Naive B cell (primary cell): ENCODE measurements around the gene MFAP2. TPM values are rescaled to one million over a fixed set of nuclear protein-coding genes. Genes with fewer than 3 reads are reported as not detected.

Experiments used
- ATAC-seq, 2 donors: fragments of 150-1000 bp; cut with Tn5 transposase; 2 replicates each; pipeline ENCODE4 v1.10.0; 2021; ENCODE audit warnings: low read depth in 2 of 2, mild to moderate bottlenecking in 2 of 2, moderate library complexity in 2 of 2
- DNase-seq: peaks from one replicate; pipeline ENCODE4 v3.0.0; 2022
- H3K27ac Mint-ChIP-seq, 6 donors: one replicate each; pipeline ENCODE4 v1.8.0; 2020 to 2022; ENCODE audit warnings: mild to moderate bottlenecking in 6 of 6, mixed read lengths in 6 of 6, moderate library complexity in 5 of 6, inconsistent platforms in 2 of 6
- H3K27me3 Mint-ChIP-seq, 3 donors: one replicate each; pipeline ENCODE4 v1.8.0; 2021 to 2022; ENCODE audit warnings: mixed read lengths in 3 of 3, mild to moderate bottlenecking in 1 of 3
- H3K36me3 Mint-ChIP-seq, 2 donors: one replicate each; pipeline ENCODE4 v1.8.0; 2020 to 2022; ENCODE audit warnings: mixed read lengths in 2 of 2, inconsistent platforms in 1 of 2, mild to moderate bottlenecking in 1 of 2
- H3K4me1 Mint-ChIP-seq, 3 donors: one replicate each; pipeline ENCODE4 v1.8.0; 2020 to 2022; ENCODE audit warnings: mixed read lengths in 3 of 3, inconsistent platforms in 1 of 3, mild to moderate bottlenecking in 1 of 3, moderate library complexity in 1 of 3
- H3K4me3 Mint-ChIP-seq, 8 donors: one replicate each; pipeline ENCODE4 v1.8.0; 2020 to 2022; ENCODE audit warnings: mild to moderate bottlenecking in 8 of 8, mixed read lengths in 8 of 8, moderate library complexity in 8 of 8, inconsistent platforms in 2 of 8
- H3K9me3 Mint-ChIP-seq, 7 donors: one replicate each; pipeline ENCODE4 v1.8.0; 2020 to 2022; ENCODE audit warnings: mixed read lengths in 7 of 7, mild to moderate bottlenecking in 5 of 7, inconsistent platforms in 2 of 7, moderate library complexity in 1 of 7
- polyA plus RNA-seq, 6 donors: library from polyadenylated mRNA; unstranded; fragments of 300-500 nt; fragmentation: Illumina TruSeq; gene quantifications; one replicate each; pipeline ENCODE4 v1.2.3, GENCODE V29; 2021; ENCODE audit warnings: low read depth in 6 of 6

MFAP2 gene
- polyA plus RNA-seq, 6 donors from 2014 or later: not detected

DNA sequence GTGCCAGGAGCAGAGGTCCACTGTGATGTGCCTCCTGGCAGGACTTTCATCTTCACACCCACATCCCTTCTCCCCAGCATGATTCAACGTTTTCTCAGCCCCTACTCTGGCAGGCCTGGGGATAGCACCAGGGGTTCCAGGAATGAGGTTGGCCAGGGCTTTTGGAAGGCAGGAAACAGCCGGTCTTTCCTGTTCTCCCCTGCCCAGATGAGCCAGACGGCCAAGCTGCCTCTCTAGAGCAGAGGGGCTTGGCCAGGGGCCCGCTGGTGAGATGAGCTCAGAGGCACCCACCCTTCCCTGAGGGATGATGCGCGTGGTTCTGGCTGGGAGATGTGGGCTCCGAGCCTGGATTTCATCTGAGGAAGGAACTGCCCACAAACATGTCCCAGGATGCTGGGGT, 4.3 kb upstream of the MFAP2 start:
- peaks cover 0 to 3% (median 0%) of the 10 kb centered on the region in 7 donors for H3K9me3 Mint-ChIP-seq
- H3K4me3 Mint-ChIP-seq: no peak overlapping the region
- peaks cover 16 to 31% (median 30%) of the 10 kb centered on the region in 3 donors for H3K27me3 Mint-ChIP-seq
- ATAC-seq (no peak), DNase-seq (no peak)
- H3K4me1 Mint-ChIP-seq: peaks cover 12 to 16% (median 13%) of the 10 kb centered on the region in 3 donors
- H3K27ac Mint-ChIP-seq: no peak overlapping the region
- peaks cover 0 to 23% of the 10 kb centered on the region in 2 donors for H3K36me3 Mint-ChIP-seq

DNA sequence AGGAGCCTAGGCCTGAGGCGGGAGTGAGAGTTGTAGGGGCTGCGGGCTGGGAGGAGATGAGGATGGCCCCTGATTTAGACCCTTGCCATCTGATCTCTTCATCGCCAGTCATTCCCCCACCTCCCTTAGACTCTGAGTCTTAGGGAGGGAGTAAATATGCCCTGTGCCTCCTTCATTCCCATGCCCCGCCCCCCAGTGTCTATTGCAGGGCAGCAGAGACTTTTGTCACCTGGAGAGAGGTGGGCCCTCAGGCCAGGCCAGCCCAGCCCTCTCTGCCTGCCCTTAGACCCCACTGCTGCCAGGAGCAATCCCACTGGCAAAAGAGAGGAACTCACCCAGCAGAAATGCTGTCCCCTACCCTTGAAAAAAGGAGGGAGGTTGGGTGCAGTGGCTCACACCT, 3.2 kb upstream of the MFAP2 start:
- H3K4me1 Mint-ChIP-seq: peaks cover 12 to 20% (median 13%) of the 10 kb centered on the region in 3 donors
- peaks cover 0 to 3% (median 0%) of the 10 kb centered on the region in 7 donors for H3K9me3 Mint-ChIP-seq
- peak overlapping the region in 3 of 6 donors; percentile 9 to 91 (median 32) for H3K27ac Mint-ChIP-seq
- H3K36me3 Mint-ChIP-seq: peaks cover 0 to 17% of the 10 kb centered on the region in 2 donors
- ATAC-seq: no peak
- DNase-seq: no peak
- H3K27me3 Mint-ChIP-seq: peaks cover 16 to 35% (median 31%) of the 10 kb centered on the region in 3 donors
- no peak overlapping the region for H3K4me3 Mint-ChIP-seq

DNA sequence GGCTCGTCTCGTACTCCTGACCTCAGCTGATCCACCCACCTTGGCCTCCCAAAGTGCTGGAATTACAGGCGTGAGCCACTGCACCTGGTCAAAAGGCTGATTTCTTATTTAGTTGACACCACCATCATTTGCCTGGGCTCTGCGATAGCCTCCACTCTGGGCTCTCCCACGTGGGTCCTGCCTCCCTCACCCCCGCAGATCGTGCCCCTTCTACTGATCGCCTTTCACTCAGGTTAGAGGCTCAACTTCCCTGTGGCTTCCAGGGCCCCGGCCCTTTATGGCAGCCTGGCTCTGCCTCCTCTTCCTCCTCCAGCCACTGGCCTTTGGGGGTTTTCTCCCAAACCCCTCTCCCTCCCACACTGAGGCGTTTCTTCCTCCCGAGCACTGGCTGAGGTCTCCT, 2.5 kb upstream of the MFAP2 start:
- DNase-seq: no peak
- H3K27ac Mint-ChIP-seq: peak overlapping the region in 1 of 6 donors; percentile 90
- peaks cover 0 to 3% (median 0%) of the 10 kb centered on the region in 7 donors for H3K9me3 Mint-ChIP-seq
- H3K27me3 Mint-ChIP-seq: peaks cover 16 to 35% (median 31%) of the 10 kb centered on the region in 3 donors
- no peak for ATAC-seq
- H3K36me3 Mint-ChIP-seq: peaks cover 0 to 17% of the 10 kb centered on the region in 2 donors
- peaks cover 12 to 20% (median 13%) of the 10 kb centered on the region in 3 donors for H3K4me1 Mint-ChIP-seq
- peak overlapping the region in 1 of 8 donors; percentile 35 for H3K4me3 Mint-ChIP-seq

DNA sequence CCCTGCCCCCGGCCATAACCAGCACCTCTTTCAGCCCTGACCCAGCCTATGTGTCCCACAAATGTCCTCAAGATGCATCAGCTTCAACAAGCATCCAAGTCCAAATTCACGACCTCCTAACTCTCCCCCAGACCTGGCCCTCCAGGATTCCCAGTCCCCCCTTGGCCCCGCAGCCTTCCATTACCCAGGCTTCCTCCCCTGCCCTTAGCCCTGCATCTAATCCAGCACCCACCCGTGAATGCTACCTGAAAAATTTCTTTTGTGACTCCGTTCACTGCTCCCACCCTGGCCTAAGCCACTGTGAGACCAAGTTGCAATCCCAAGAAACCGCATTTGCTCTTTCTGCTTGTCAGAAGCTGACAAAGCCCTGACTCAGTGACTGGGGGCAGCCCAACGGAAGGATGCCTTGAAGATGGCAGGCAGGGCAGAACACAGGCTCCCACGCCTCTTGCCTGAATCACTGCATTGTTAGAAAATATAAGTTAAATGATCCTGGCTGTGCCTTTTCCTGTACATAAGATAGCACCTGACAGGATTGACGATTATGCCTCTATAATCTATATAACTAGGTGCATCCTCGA, 939 bp upstream of the MFAP2 start:
- DNase-seq (no peak), ATAC-seq (no peak)
- H3K36me3 Mint-ChIP-seq: peaks cover 0 to 17% of the 10 kb centered on the region in 2 donors
- H3K27me3 Mint-ChIP-seq: peaks cover 16 to 35% (median 31%) of the 10 kb centered on the region in 3 donors
- peak overlapping the region in 1 of 6 donors; percentile 93 for H3K27ac Mint-ChIP-seq
- H3K9me3 Mint-ChIP-seq: peaks cover 0 to 3% (median 0%) of the 10 kb centered on the region in 7 donors
- H3K4me1 Mint-ChIP-seq: peaks cover 12 to 20% (median 13%) of the 10 kb centered on the region in 3 donors
- peak overlapping the region in 7 of 8 donors; percentile 4 to 90 (median 72) for H3K4me3 Mint-ChIP-seq

DNA sequence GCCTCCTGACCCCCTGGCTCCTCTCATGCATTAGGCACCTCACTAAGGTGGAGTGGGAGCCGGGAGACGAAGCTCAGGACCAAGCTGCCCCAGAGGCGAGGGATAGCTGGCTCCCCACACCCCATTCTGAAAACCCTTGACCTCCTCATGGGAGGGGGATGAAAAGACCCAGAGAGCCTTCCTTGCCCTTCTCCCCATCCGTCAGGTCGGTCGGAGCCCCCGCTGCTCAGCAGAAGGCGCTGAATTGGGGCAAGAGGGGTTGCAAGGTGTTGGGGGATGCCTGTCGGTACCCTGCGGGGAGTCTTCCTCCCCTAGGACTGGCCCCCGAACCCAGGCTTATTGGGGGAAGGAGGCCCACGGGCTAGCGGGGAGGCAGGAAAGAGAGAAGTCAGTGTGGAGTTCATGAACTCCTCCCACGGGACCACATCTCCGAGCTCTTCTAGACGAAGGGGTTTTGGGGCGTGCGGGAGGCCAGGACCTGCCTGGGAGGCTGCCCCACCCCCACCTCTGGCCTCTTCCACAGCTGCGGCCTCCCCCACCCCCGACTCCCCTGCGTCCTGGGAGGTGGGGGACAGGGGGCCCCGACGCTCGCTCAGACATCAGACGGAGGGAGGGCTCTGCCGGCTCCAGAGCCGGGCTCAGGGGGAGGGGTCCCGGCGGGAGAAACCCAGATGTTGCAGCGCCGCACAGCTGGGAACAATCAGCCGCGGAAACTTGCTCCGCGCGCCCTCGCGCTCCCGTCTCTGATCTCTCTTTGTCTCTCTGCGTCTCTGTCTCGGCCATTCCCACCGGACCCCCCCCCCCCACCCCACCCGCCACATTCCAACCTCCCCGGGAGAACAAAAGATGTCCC, 719 bp downstream of the MFAP2 start:
- no peak for DNase-seq
- H3K4me3 Mint-ChIP-seq: peak overlapping the region in 7 of 8 donors; percentile 41 to 83 (median 63)
- peaks cover 0 to 11% of the 10 kb centered on the region in 2 donors for H3K36me3 Mint-ChIP-seq

DNA sequence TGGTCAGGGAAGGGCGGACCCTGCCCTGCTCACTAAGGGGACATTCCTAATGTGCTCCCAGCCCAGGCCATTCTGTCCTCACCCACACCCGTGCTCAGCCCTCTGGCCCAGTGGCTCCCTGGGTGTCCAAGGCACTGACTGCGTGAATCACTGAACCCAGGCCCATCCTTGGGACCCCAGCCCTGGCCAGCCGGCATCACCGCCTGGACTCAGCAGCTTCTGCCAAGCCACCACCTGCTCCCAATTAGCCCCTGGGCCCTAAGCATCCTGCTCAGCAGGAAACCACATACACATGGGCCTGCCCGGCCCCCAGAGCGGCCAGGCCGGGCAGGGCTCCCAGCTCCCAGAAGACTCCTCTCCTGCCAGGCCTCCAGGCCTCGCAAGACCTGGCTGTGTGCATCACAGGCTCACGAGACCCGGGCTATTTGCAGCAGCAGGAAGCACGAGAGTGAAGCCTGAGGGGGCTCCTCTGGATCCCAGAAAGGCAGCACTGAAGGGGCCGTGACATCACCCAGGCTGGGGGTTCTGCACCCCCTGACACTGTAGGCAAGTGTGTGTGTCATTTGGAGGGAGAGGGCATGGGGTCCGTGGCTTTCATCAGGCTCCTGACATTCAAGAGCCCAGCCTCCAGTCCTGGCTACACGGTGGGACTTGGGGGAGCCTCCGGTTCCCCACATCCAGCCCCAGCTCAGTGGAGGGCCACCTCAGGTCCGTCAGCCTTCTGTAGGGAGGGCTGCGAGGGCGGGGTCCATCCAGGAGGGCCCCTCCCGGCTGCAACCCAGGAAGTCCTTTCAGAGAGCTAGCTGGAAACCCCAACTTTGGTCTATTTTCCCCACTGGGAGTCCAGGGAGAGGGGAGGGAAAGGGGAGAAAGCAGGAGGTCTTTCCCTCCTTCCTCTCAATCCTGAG, 1.6 kb downstream of the MFAP2 start:
- peaks cover 0 to 11% of the 10 kb centered on the region in 2 donors for H3K36me3 Mint-ChIP-seq
- peaks cover 16 to 34% (median 31%) of the 10 kb centered on the region in 3 donors for H3K27me3 Mint-ChIP-seq
- ATAC-seq (no peak), DNase-seq (no peak)
- no peak overlapping the region for H3K27ac Mint-ChIP-seq
- peak overlapping the region in 1 of 8 donors; percentile 25 for H3K4me3 Mint-ChIP-seq
- H3K4me1 Mint-ChIP-seq: peaks cover 12 to 20% (median 13%) of the 10 kb centered on the region in 3 donors
- peaks cover 0 to 3% (median 0%) of the 10 kb centered on the region in 7 donors for H3K9me3 Mint-ChIP-seq

More for the DNA sequence above, 719 bp downstream of the MFAP2 start:
- ATAC-seq: no peak
- Mint-ChIP-seq H3K4me1 (peaks cover 12 to 20% (median 13%) of the 10 kb centered on the region in 3 donors), H3K27me3 (peaks cover 16 to 35% (median 31%) of the 10 kb centered on the region in 3 donors), H3K27ac (no peak overlapping the region), H3K9me3 (peaks cover 0 to 3% (median 0%) of the 10 kb centered on the region in 7 donors)

DNA sequence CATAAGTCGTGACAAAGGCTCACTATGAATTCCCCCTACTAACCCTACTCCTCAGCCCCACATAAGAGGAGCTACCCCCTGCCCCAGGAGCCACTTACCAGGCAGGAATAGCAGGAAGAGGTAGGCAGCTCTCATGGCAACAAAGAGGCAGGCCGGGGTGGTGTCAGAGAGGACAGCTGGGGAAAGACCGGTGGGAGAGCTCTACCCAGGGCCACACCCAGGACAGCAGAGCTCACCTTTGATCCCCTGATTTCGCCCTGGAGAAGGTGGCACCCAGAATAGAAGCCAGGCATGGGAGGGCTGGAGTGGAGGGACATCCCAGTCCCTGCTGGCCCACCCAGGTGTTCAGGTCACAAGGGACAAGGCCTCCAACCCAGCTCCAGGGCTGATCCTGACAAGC, 2.3 kb downstream of the MFAP2 start:
- Mint-ChIP-seq H3K27ac (peak overlapping the region in 1 of 6 donors; percentile 49), H3K4me1 (peaks cover 12 to 20% (median 13%) of the 10 kb centered on the region in 3 donors), H3K9me3 (peaks cover 0 to 3% (median 0%) of the 10 kb centered on the region in 7 donors), H3K27me3 (peaks cover 13 to 27% (median 26%) of the 10 kb centered on the region in 3 donors), H3K4me3 (peak overlapping the region in 1 of 8 donors; percentile 25), H3K36me3 (peaks cover 0 to 11% of the 10 kb centered on the region in 2 donors)
- DNase-seq (no peak), ATAC-seq (no peak)

DNA sequence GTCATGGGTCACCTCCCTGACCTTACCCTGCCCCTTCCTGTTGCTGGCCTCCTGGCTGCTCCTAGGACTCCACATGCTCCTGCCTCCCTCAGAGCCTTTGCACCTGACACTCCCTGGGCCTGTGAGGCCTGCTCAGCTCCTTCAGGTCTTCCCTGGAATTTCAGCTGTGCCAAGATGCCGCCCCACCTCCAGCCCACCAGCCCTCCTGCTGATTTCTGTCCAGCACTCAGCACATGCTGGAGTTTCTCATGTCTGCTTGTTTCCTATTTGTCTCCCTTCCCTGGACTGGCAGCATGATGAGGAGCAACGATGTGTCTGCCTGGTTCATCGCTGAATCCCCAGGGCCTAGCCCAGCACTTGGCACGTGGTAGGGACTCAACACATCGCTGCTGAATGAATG, 3.0 kb downstream of the MFAP2 start:
- DNase-seq (no peak), ATAC-seq (no peak)
- no peak overlapping the region for H3K4me3 Mint-ChIP-seq
- H3K27me3 Mint-ChIP-seq: peaks cover 9 to 21% (median 19%) of the 10 kb centered on the region in 3 donors
- H3K36me3 Mint-ChIP-seq: peaks cover 0 to 11% of the 10 kb centered on the region in 2 donors
- no peak overlapping the region for H3K27ac Mint-ChIP-seq
- H3K9me3 Mint-ChIP-seq: peaks cover 0 to 3% (median 0%) of the 10 kb centered on the region in 7 donors
- peaks cover 12 to 20% (median 13%) of the 10 kb centered on the region in 3 donors for H3K4me1 Mint-ChIP-seq

DNA sequence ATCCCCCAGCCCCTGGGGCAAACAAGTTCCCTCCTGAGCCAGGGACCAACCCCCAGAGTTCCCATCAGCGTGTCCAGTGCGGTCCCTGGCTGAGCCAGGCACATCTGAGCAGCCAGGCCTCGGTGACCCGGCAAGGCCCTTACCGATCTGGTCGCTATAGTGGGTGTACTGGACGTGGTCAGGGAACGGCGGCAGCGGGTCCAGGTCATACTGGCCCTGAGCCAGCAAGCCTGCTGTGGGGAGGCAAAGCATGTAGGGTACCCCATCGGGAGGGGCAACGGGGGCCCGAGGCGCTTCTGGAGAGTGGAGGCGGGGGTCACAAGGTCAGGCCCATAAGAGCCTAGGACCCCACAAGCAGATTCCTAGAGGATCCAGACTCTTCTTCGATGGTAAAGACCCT, 3.5 kb downstream of the MFAP2 start:
- no peak overlapping the region for H3K4me3 Mint-ChIP-seq
- peaks cover 12 to 20% (median 13%) of the 10 kb centered on the region in 3 donors for H3K4me1 Mint-ChIP-seq

DNA sequence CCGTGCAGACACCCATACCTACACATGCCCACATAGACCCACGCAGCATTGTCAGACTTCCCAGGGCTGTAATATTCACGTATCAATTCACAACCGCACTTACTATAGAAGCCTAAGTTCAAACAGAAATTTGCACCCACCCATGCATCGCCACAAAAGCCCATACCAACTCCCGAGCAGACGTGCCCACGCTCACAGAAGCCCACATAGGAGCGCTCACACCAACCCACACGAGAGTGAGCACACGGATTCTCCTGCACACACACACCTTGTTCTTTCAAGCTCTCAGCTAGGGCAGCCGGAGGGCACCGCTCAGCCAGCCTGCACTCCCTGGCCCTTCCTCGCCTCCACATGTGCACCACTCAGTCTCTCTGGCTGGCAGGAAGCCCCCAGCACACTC, 4.6 kb downstream of the MFAP2 start:
- H3K9me3 Mint-ChIP-seq: peaks cover 0 to 1% (median 0%) of the 10 kb centered on the region in 7 donors
- peaks cover 0 to 3% of the 10 kb centered on the region in 2 donors for H3K36me3 Mint-ChIP-seq
- H3K4me1 Mint-ChIP-seq: peaks cover 4 to 12% (median 7%) of the 10 kb centered on the region in 3 donors
- peak overlapping the region in 1 of 6 donors; percentile 79 for H3K27ac Mint-ChIP-seq
- ATAC-seq (no peak), DNase-seq (no peak)
- H3K4me3 Mint-ChIP-seq: no peak overlapping the region
- peaks cover under 1 to 14% (median 5%) of the 10 kb centered on the region in 3 donors for H3K27me3 Mint-ChIP-seq

More for the DNA sequence above, 3.5 kb downstream of the MFAP2 start:
- Mint-ChIP-seq H3K9me3 (peaks cover 0 to 3% (median 0%) of the 10 kb centered on the region in 7 donors), H3K27me3 (peaks cover 9 to 21% (median 16%) of the 10 kb centered on the region in 3 donors), H3K27ac (peak overlapping the region in 1 of 6 donors; percentile 32), H3K36me3 (peaks cover 0 to 11% of the 10 kb centered on the region in 2 donors)
- ATAC-seq (no peak), DNase-seq (no peak)

DNA sequence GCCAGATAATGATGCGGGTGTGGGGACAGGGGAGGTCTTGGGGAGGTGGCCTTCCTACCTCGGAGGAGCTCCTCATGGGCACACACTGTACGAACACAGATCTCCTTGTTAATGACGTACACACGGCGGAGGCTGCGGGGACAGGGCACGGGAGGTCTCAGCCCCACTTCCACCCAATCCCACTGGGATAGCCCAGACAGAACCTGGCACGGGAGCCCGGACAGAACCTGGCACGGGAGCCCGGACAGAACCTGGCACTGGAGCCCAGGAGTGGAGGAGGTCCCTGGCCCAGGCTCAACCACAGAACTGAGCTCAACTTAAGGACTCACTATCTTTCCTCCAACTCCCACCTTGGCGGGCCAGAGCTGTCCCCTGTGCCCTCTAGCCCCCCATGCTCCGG, 5.2 kb downstream of the MFAP2 start:
- H3K4me1 Mint-ChIP-seq: peaks cover 2 to 9% (median 3%) of the 10 kb centered on the region in 3 donors
- H3K36me3 Mint-ChIP-seq: no peaks in the 10 kb centered on the region
- ATAC-seq (no peak), DNase-seq (no peak)
- H3K9me3 Mint-ChIP-seq: peaks cover 0 to 1% (median 0%) of the 10 kb centered on the region in 7 donors
- no peak overlapping the region for H3K4me3 Mint-ChIP-seq
- H3K27me3 Mint-ChIP-seq: peaks cover 0 to 10% (median 0%) of the 10 kb centered on the region in 3 donors
- no peak overlapping the region for H3K27ac Mint-ChIP-seq

DNA sequence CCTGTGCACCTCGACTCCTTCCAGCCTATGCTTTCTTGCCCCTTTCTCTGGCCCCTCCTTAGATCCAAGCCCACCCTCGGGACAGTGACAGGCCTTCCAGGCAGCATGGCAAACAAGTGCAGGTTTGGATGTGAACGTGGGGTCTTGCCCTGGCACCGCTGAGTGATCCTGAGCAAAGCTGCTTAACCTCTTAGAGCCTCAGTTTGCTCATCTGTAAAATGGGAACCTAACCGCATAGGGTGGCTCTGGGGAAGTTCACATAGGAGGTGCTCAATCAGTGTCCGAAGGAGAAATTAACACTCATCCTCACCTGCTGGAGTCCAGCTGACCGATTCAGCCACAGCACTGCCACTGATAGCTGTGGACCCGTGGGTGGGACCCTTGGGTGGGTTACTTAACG, 7.2 kb downstream of the MFAP2 start:
- H3K9me3 Mint-ChIP-seq: peaks cover 0 to 1% (median 0%) of the 10 kb centered on the region in 7 donors
- H3K4me1 Mint-ChIP-seq: peaks cover 0 to 3% (median 0%) of the 10 kb centered on the region in 3 donors
- DNase-seq: no peak

More for the DNA sequence above, 7.2 kb downstream of the MFAP2 start:
- H3K27me3 Mint-ChIP-seq: no peaks in the 10 kb centered on the region
- ATAC-seq: no peak
- no peak overlapping the region for H3K4me3 Mint-ChIP-seq
- H3K27ac Mint-ChIP-seq: no peak overlapping the region
- no peaks in the 10 kb centered on the region for H3K36me3 Mint-ChIP-seq
